Mucosa of descending colon (tissue), 3 donors: ENCODE results near the gene ZBTB42. TPM values are rescaled to one million over a fixed set of nuclear protein-coding genes. Genes with fewer than 3 reads are reported as not detected.

Experiments
- ATAC-seq: fragments of 200-7000 bp; cut with Tn5 transposase; one replicate; pipeline ENCODE4 v1.9.1; 2020; ENCODE audit warnings: mild to moderate bottlenecking, moderate library complexity
- DNase-seq, 3 donors: peaks; one replicate each; pipeline ENCODE4 v3.0.0-alpha.2; 2020
- H3K36me3 ChIP-seq: fragments of 200-600 bp; one replicate; pipeline ENCODE4 v1.8.0; 2021; ENCODE audit warnings: low read depth, mild to moderate bottlenecking
- H3K4me1 ChIP-seq: fragments of 200-600 bp; one replicate; pipeline ENCODE4 v1.8.0; 2021; ENCODE audit warnings: low read depth, mild to moderate bottlenecking
- H3K4me3 ChIP-seq: fragments of 200-600 bp; one replicate; pipeline ENCODE4 v1.8.0; 2021; ENCODE audit warnings: mild to moderate bottlenecking
- H3K9me3 ChIP-seq: fragments of 200-600 bp; one replicate; pipeline ENCODE4 v1.8.0; 2021; ENCODE audit warnings: mild to moderate bottlenecking
- CTCF ChIP-seq: fragments of 200-600 bp; IDR thresholded peaks from one replicate; pipeline ENCODE4 v1.8.0; 2022; ENCODE audit warnings: antibody characterized with exemption, mild to moderate bottlenecking
- intact Hi-C, 2 donors: fragments of 100-400 bp; cut with DNase I in 1 of 2; cut with micrococcal nuclease in 1 of 2; formaldehyde crosslinking; loops; one replicate each; pipeline versions ENCODE4 v1.11.0 to v1.11.1; 2022; cut with DNase I, micrococcal nuclease
- total RNA-seq, 3 donors: library from RNA; stranded (reverse); fragmentation: NEBNext Ultra II Directional in 2 of 3; extraction: Animal tissue kit (Norgen Biotek cat#: 25700) in 2 of 3; gene quantifications; one replicate each; pipeline versions ENCODE4 v1.2.1 to v1.2.4, GENCODE V29; 2021 to 2023
- donor health status: DM: no; HTN: no; CAD: no; lungs with moderate emphysema.
- donor health status: DM: no; HTN: no; CAD: no.
- donor health status: DM: no; HTN: yes; CAD: no.

The ZBTB42 gene
- total RNA-seq, 3 donors from 2014 or later, result 6.5 to 10.6 (median 7.8) TPM

DNA sequence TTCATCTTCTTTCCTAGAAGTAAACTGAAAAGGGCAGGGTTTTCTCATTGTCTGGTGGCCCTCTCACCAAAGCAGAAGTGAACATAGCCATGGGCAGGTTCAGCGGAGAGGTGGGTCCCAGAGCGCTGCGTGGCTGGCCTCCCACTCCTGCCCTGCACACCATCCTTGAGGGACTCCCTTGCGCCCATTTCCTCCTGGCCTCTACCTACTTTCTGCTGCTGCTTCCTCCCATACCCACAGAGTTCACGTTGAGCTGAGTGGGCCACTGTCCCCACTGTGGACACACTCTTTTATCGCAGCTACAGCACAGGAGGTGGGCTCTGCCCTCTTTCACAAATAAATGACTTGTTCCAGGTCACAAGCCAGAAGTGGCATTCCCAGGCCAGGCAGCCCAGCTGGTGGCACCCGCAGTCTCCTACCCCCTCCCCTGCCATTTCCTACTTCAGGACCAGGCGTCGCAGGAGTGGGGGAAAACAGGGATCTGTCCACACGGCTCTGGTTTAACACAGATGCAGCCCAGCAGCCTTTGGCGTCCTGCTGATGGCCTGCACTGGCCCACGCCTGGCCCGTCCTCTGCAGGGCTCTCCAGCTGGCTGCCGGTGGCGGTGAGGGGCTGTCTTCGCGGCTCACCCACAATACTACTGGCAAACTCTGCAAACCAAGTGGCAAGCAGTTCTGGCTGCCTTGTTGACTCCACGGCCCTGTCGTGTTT, 43.1 kb upstream of the ZBTB42 start:
- no peak for ATAC-seq
- TF ChIP-seq CTCF, result no peak
- peaks cover 12% of the 10 kb centered on the region for H3K4me1 ChIP-seq
- no peaks in the 10 kb centered on the region for H3K36me3 ChIP-seq
- no peaks in the 10 kb centered on the region for H3K9me3 ChIP-seq
- no peak for DNase-seq
- H3K4me3 ChIP-seq, result no peak overlapping the region
- intact Hi-C loops, result no loop called here

- DNase-seq, result no peak
- ATAC-seq, result no peak
- Histone ChIP-seq H3K9me3 (no peaks in the 10 kb centered on the region), H3K4me1 (peaks cover 5% of the 10 kb centered on the region), H3K36me3 (no peaks in the 10 kb centered on the region), H3K4me3 (no peak overlapping the region)
- TF ChIP-seq CTCF, result no peak
- intact Hi-C loops, result no loop called here
Measured at GRCh38 chr14:104758981-104759969, 41.6 kb upstream of the ZBTB42 start.

GRCh38 chr14:104765517-104765916, 35.4 kb upstream of the ZBTB42 start:
- no peak overlapping the region for H3K4me3 ChIP-seq
- DNase-seq (no peak), ATAC-seq (no peak)
- no peaks in the 10 kb centered on the region for H3K9me3 ChIP-seq
- no peak for TF ChIP-seq CTCF
- intact Hi-C loops, result loop anchor here (5.0 to 10.0 kb wide), 2 partner anchors 59 to 62 kb away; no protein-coding TSS in a partner anchor
- no peaks in the 10 kb centered on the region for H3K36me3 ChIP-seq
- no peaks in the 10 kb centered on the region for H3K4me1 ChIP-seq

DNA sequence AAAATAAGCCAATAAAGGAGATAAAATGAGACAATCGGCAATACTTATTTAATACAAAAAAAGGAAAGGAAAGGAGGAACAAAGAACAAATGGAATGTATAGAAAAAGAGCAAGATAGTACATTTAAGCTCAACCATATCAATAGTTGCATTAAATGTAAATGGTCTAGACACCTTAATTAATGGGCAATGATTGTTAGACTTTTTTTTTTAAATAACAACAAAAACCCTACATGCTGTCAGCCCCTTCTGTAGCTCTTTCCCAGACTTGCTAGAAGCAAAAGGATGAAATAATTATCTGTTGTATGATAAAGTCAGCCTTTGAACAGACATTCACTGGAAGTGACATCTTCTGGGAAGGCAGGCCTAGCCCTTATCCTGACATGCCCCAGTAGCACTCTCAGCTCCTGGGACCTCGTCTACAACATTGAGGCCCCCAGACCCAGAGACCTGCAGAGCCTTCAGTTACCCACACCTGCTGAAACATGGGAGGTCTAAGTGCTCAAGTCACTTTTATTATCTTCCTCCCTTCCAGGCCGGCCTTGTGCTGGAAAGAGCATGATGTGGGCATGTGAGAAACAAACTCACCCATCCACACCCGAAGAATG, 34.5 kb upstream of the ZBTB42 start:
- Histone ChIP-seq H3K9me3 (no peaks in the 10 kb centered on the region), H3K4me1 (no peaks in the 10 kb centered on the region), H3K4me3 (no peak overlapping the region), H3K36me3 (no peaks in the 10 kb centered on the region)
- no peak for DNase-seq
- no peak for ATAC-seq
- no peak for TF ChIP-seq CTCF
- intact Hi-C loops, result loop anchor here (5.0 to 10.0 kb wide), 2 partner anchors 58 to 61 kb away; no protein-coding TSS in a partner anchor

DNA sequence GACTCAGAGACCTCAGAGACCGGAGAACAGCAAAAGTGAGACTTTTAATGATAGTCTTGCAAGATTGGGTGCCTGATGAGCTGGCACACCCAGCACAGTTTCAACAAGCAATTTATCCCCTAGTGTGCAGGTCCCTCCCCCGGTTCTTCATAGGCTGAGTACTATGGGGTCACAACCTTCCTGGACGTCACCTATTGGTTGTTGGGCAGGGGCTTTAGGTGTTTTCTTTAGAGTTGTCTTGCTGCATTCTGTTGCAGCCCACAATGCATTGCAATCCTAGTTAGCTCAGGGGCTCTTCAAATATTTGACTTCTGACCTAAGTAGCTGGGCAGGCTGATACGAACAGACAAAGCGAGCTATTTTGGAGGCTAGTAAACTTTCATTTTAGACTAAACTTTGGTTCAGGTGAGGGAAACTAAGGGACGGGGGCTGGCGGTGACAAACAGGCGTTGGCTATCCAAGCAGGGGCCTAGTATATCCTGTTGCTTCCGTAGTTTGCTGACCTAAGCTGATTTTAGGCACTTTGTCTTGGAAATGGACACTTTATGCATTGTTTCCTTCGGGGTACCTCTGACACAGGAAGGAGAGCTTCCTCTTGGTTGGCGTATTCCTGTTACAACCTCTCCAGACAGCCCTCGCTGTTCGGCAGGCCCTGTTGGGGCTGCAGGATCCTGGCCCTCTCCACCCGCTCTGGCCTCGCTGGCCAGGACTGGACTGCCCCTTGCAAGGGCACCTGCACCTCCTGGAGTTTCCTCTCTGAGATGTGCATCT, 33.9 kb upstream of the ZBTB42 start:
- Histone ChIP-seq H3K4me3 (no peak overlapping the region), H3K9me3 (no peaks in the 10 kb centered on the region), H3K36me3 (no peaks in the 10 kb centered on the region), H3K4me1 (no peaks in the 10 kb centered on the region)
- no peak for TF ChIP-seq CTCF
- DNase-seq (no peak), ATAC-seq (no peak)
- intact Hi-C loops, result loop anchor here (5.0 to 10.0 kb wide), 2 partner anchors 58 to 60 kb away; no protein-coding TSS in a partner anchor
